ENCODE data around the gene NSRP1. TPM values are rescaled to one million over a fixed set of nuclear protein-coding genes. Genes with fewer than 3 reads are reported as not detected.

Gene NSRP1
- total and polyA plus RNA-seq, 10 of the 15 experiments (the other 5 are each of a cell fraction or from before 2014, with no cell fraction given) = 12.5 to 69.7 (median 37.8) TPM

MicroRNAs within 50 kb of the gene (microRNA counts, 767-probe panel; counts per million panel counts)
- microRNA hsa-miR-3184-5p (55.3 counts per million), microRNA hsa-miR-423-3p (2,821 counts per million, percentile 86 among the panel's probes with 10 or more counts), microRNA hsa-miR-423-5p (2,784 counts per million, percentile 86 among the panel's probes with 10 or more counts)

Small RNA genes lying within 50 kb of the gene (microRNA-seq; reads per million reads assigned to microRNA genes)
- not detected for gene MIR423

Small RNA genes lying within 50 kb of the gene (small RNA-seq; reads per million reads assigned to genes)
- not detected for gene AC104984.5

Other genes starting within 250 kb of the NSRP1 start
- 29.6 and 31.2 TPM in 2 replicates for gene SSH2, start 186.6 kb upstream of the NSRP1 start, total RNA-seq (2014; rRNA removed)
- gene SSH2, start 186.6 kb upstream of the NSRP1 start, total RNA-seq (2014; rRNA removed; fragmentation: Illumina TruSeq; extraction: Trizol) = 33.5 and 36.9 TPM in 2 replicates
- 45.1 and 49.8 TPM in 2 replicates for gene SSH2, start 186.6 kb upstream of the NSRP1 start, total RNA-seq (2021)
- 65.9 and 72.0 TPM in 2 replicates for gene SSH2, start 186.6 kb upstream of the NSRP1 start, polyA plus RNA-seq (2011; rRNA removed)
- 34.5 and 38.1 TPM in 2 replicates for gene SSH2, start 186.6 kb upstream of the NSRP1 start, polyA plus RNA-seq (2014; fragmentation: Illumina TruSeq; extraction: Trizol)
- gene SSH2, start 186.6 kb upstream of the NSRP1 start, polyA plus RNA-seq (2014; fragmentation: Nextera tagmentation; extraction: Ambion mirVana) = 10 to 100 TPM in 1 of 2 experiments, 1 to 10 TPM in 1; 9.3 to 15.3 TPM
- 31.4 and 32.4 TPM in 2 replicates for gene SSH2, start 186.6 kb upstream of the NSRP1 start, polyA plus RNA-seq (2014; rRNA removed)
- 10 to 100 TPM; 37.0 to 40.9 TPM for gene SSH2, start 186.6 kb upstream of the NSRP1 start, polyA plus RNA-seq (2016; fragmentation: Nextera tagmentation; extraction: Ambion mirVana)
- 0.85 and 0.93 TPM in 2 replicates for gene EFCAB5, start 175.2 kb upstream of the NSRP1 start, total RNA-seq (2014; rRNA removed)
- gene EFCAB5, start 175.2 kb upstream of the NSRP1 start, total RNA-seq (2014; rRNA removed; fragmentation: Illumina TruSeq; extraction: Trizol) = 1.1 and 1.6 TPM in 2 replicates
- 0.98 and 1.1 TPM in 2 replicates for gene EFCAB5, start 175.2 kb upstream of the NSRP1 start, total RNA-seq (2021)
- 0.39 and 0.55 TPM in 2 replicates for gene EFCAB5, start 175.2 kb upstream of the NSRP1 start, polyA plus RNA-seq (2011; rRNA removed)
- gene EFCAB5, start 175.2 kb upstream of the NSRP1 start, polyA plus RNA-seq (2014; fragmentation: Illumina TruSeq; extraction: Trizol) = 0.35 and 1.6 TPM in 2 replicates
- gene EFCAB5, start 175.2 kb upstream of the NSRP1 start, polyA plus RNA-seq (2014; fragmentation: Nextera tagmentation; extraction: Ambion mirVana) = under 1 TPM; 0.56 to 0.71 TPM
- gene EFCAB5, start 175.2 kb upstream of the NSRP1 start, polyA plus RNA-seq (2014; rRNA removed) = 0.96 and 1.2 TPM in 2 replicates
- 1 to 10 TPM; 2.0 to 2.6 TPM for gene EFCAB5, start 175.2 kb upstream of the NSRP1 start, polyA plus RNA-seq (2016; fragmentation: Nextera tagmentation; extraction: Ambion mirVana)
- 9.9 and 14.2 TPM in 2 replicates for gene SLC6A4, start 118.9 kb downstream of the NSRP1 start, total RNA-seq (2014; rRNA removed)
- gene SLC6A4, start 118.9 kb downstream of the NSRP1 start, total RNA-seq (2014; rRNA removed; fragmentation: Illumina TruSeq; extraction: Trizol) = 7.8 and 10.3 TPM in 2 replicates
- gene SLC6A4, start 118.9 kb downstream of the NSRP1 start, total RNA-seq (2021) = 7.9 and 8.8 TPM in 2 replicates
- gene SLC6A4, start 118.9 kb downstream of the NSRP1 start, polyA plus RNA-seq (2011; rRNA removed) = 20.6 and 27.6 TPM in 2 replicates
- gene SLC6A4, start 118.9 kb downstream of the NSRP1 start, polyA plus RNA-seq (2014; fragmentation: Illumina TruSeq; extraction: Trizol) = 10.8 and 11.6 TPM in 2 replicates
- 10 to 100 TPM; 12.9 to 18.5 TPM for gene SLC6A4, start 118.9 kb downstream of the NSRP1 start, polyA plus RNA-seq (2014; fragmentation: Nextera tagmentation; extraction: Ambion mirVana)
- 10.2 and 10.3 TPM in 2 replicates for gene SLC6A4, start 118.9 kb downstream of the NSRP1 start, polyA plus RNA-seq (2014; rRNA removed)
- 1 to 10 TPM; 5.3 to 9.7 TPM for gene SLC6A4, start 118.9 kb downstream of the NSRP1 start, polyA plus RNA-seq (2016; fragmentation: Nextera tagmentation; extraction: Ambion mirVana)
- 37.2 and 42.8 TPM in 2 replicates for gene BLMH, start 175.1 kb downstream of the NSRP1 start, total RNA-seq (2014; rRNA removed)
- 58.8 and 59.7 TPM in 2 replicates for gene BLMH, start 175.1 kb downstream of the NSRP1 start, total RNA-seq (2014; rRNA removed; fragmentation: Illumina TruSeq; extraction: Trizol)
- gene BLMH, start 175.1 kb downstream of the NSRP1 start, total RNA-seq (2021) = 63.9 and 64.5 TPM in 2 replicates
- 29.8 and 31.0 TPM in 2 replicates for gene BLMH, start 175.1 kb downstream of the NSRP1 start, polyA plus RNA-seq (2011; rRNA removed)
- gene BLMH, start 175.1 kb downstream of the NSRP1 start, polyA plus RNA-seq (2014; fragmentation: Illumina TruSeq; extraction: Trizol) = 59.9 and 66.1 TPM in 2 replicates
- 10 to 100 TPM; 16.1 to 34.2 TPM for gene BLMH, start 175.1 kb downstream of the NSRP1 start, polyA plus RNA-seq (2014; fragmentation: Nextera tagmentation; extraction: Ambion mirVana)
- gene BLMH, start 175.1 kb downstream of the NSRP1 start, polyA plus RNA-seq (2014; rRNA removed) = 42.7 and 49.2 TPM in 2 replicates
- gene BLMH, start 175.1 kb downstream of the NSRP1 start, polyA plus RNA-seq (2016; fragmentation: Nextera tagmentation; extraction: Ambion mirVana) = 10 to 100 TPM; 63.3 to 63.4 TPM
- not detected in 2 replicates for gene TMIGD1, start 217.2 kb downstream of the NSRP1 start, total RNA-seq (2014; rRNA removed)
- not detected in 2 replicates for gene TMIGD1, start 217.2 kb downstream of the NSRP1 start, total RNA-seq (2014; rRNA removed; fragmentation: Illumina TruSeq; extraction: Trizol)
- not detected in 2 replicates for gene TMIGD1, start 217.2 kb downstream of the NSRP1 start, total RNA-seq (2021)
- gene TMIGD1, start 217.2 kb downstream of the NSRP1 start, polyA plus RNA-seq (2011; rRNA removed) = 0.10 TPM in 1 of 2 replicates, not detected in the other
- gene TMIGD1, start 217.2 kb downstream of the NSRP1 start, polyA plus RNA-seq (2014; fragmentation: Illumina TruSeq; extraction: Trizol) = not detected in 2 replicates
- gene TMIGD1, start 217.2 kb downstream of the NSRP1 start, polyA plus RNA-seq (2014; fragmentation: Nextera tagmentation; extraction: Ambion mirVana) = not detected
- gene TMIGD1, start 217.2 kb downstream of the NSRP1 start, polyA plus RNA-seq (2014; rRNA removed) = not detected in 2 replicates
- not detected for gene TMIGD1, start 217.2 kb downstream of the NSRP1 start, polyA plus RNA-seq (2016; fragmentation: Nextera tagmentation; extraction: Ambion mirVana)